ENCODE measurements around the gene AUP1. TPM values are rescaled to one million over a fixed set of nuclear protein-coding genes. Genes with fewer than 3 reads are reported as not detected.

Gene AUP1
- total and polyA plus RNA-seq, 2 donors (not counting 1 experiment from before 2014, with no cell fraction given), result 54.0 to 70.4 TPM

DNA sequence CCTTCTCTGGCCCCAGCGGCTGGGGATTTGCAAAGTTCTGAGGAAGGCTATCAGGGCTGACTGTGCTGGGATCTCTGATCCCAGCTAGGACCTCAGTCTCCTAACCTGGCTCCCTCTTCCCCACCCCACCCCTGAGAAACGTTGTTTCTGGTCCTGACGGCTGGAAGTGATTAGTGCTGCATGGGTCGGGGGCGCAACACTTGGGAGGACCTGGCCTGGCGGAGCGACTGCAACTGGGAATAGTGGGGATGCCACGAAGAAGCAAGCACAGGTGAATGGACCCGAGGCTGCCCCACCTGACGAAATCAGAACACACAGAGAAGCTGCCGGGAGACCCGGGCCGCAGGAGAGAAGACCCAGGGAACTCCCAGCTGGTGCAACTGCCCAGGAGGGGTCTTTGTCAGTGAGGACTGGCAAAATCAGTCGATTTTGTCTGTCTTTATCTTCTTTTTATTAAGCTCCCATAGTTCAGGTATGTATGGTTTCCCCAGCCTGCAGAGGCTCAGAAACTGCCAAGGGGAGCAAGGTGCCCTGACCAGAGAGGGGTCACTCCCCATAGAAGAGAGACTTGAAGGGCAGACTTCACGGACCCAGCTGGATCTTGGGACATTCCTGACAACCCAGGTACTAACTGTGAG, 29.4 kb downstream of the AUP1 start:
- H3K9me3 ChIP-seq (ENCODE audit: control insufficient read depth, insufficient read depth, low read depth, low read length), result no peaks in the 10 kb centered on the region
- no peak overlapping the region for H3K9ac ChIP-seq (ENCODE audit: insufficient read depth, low read length)
- H3K27me3 ChIP-seq (ENCODE audit: control insufficient read depth, insufficient read depth, low read length), result no peaks in the 10 kb centered on the region
- no peaks in the 10 kb centered on the region for H3K79me2 ChIP-seq (ENCODE audit: control insufficient read depth, insufficient read depth, low read length)
- peak overlapping the region; percentile 98 for H3K4me2 ChIP-seq (ENCODE audit: extremely low read depth, insufficient read depth, low read length)
- no peak for DNase-seq (ENCODE audit: low read depth in 2 of 2)
- H4K20me1 ChIP-seq (ENCODE audit: control insufficient read depth, extremely low read depth, insufficient read depth, low read length), result no peaks in the 10 kb centered on the region
- no peak for TF ChIP-seq EZH2 (IDR thresholded peaks at IDR 0.05; ENCODE audit: low read length, missing control alignments)
- TF ChIP-seq, protein P1, sequence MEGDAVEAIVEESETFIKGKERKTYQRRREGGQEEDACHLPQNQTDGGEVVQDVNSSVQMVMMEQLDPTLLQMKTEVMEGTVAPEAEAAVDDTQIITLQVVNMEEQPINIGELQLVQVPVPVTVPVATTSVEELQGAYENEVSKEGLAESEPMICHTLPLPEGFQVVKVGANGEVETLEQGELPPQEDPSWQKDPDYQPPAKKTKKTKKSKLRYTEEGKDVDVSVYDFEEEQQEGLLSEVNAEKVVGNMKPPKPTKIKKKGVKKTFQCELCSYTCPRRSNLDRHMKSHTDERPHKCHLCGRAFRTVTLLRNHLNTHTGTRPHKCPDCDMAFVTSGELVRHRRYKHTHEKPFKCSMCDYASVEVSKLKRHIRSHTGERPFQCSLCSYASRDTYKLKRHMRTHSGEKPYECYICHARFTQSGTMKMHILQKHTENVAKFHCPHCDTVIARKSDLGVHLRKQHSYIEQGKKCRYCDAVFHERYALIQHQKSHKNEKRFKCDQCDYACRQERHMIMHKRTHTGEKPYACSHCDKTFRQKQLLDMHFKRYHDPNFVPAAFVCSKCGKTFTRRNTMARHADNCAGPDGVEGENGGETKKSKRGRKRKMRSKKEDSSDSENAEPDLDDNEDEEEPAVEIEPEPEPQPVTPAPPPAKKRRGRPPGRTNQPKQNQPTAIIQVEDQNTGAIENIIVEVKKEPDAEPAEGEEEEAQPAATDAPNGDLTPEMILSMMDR (conservative IDR thresholded peaks at IDR 0.05 in 1 of 2, IDR thresholded peaks at IDR 0.05 in 1 of 2; ENCODE audit: low read depth in 1 of 2, low read length in 2 of 2), result no peak
- H3K36me3 ChIP-seq (ENCODE audit: control insufficient read depth, insufficient read depth, low read length), result peaks cover 2% of the 10 kb centered on the region
- H3K4me1 ChIP-seq (ENCODE audit: control insufficient read depth, extremely low read depth, insufficient read depth, low read length), result peaks cover 9% of the 10 kb centered on the region
- no peak overlapping the region for H3K27ac ChIP-seq (ENCODE audit: insufficient read depth, low read length)
- no peak overlapping the region for H2AFZ ChIP-seq (ENCODE audit: low read length)
- peak overlapping the region in 2 of 4 experiments; percentile 44 to 58 for H3K4me3 ChIP-seq (replicated peaks in 1 of 4; ENCODE audit: control extremely low read depth in 1 of 4, insufficient read depth in 1 of 4, low read depth in 3 of 4, low read length in 4 of 4)

- H2AFZ ChIP-seq (ENCODE audit: low read length), result peak within 1 kb of the TSS; percentile 71
- H3K27me3 ChIP-seq (ENCODE audit: control insufficient read depth, insufficient read depth, low read length), result no peaks in the 10 kb centered on the region
- peak within 1 kb of the TSS; percentile 44 to 58 (median 48) for H3K4me3 ChIP-seq (replicated peaks in 1 of 4; ENCODE audit: control extremely low read depth in 1 of 4, insufficient read depth in 1 of 4, low read depth in 3 of 4, low read length in 4 of 4)
- H3K9me3 ChIP-seq (ENCODE audit: control insufficient read depth, insufficient read depth, low read depth, low read length), result no peaks in the 10 kb centered on the region
- no peak within 1 kb of the TSS for H3K27ac ChIP-seq (ENCODE audit: insufficient read depth, low read length)
- H3K36me3 ChIP-seq (ENCODE audit: control insufficient read depth, insufficient read depth, low read length), result no peaks in the 10 kb centered on the region
- H3K4me1 ChIP-seq (ENCODE audit: control insufficient read depth, extremely low read depth, insufficient read depth, low read length), result peaks cover 9% of the 10 kb centered on the region
- no peaks in the 10 kb centered on the region for H3K79me2 ChIP-seq (ENCODE audit: control insufficient read depth, insufficient read depth, low read length)
- DNase-seq (ENCODE audit: low read depth in 2 of 2), result no peak
- peak within 1 kb of the TSS; percentile 98 for H3K4me2 ChIP-seq (ENCODE audit: extremely low read depth, insufficient read depth, low read length)
- peak; percentile 15 for TF ChIP-seq EZH2 (IDR thresholded peaks at IDR 0.05; ENCODE audit: low read length, missing control alignments)
- TF ChIP-seq, protein P1 (conservative IDR thresholded peaks at IDR 0.05 in 1 of 2, IDR thresholded peaks at IDR 0.05 in 1 of 2; ENCODE audit: low read depth in 1 of 2, low read length in 2 of 2), result no peak
- H3K9ac ChIP-seq (ENCODE audit: insufficient read depth, low read length), result no peak within 1 kb of the TSS
- H4K20me1 ChIP-seq (ENCODE audit: control insufficient read depth, extremely low read depth, insufficient read depth, low read length), result no peaks in the 10 kb centered on the region
Observed at GRCh38 chr2:74499267-74499939, 30.1 kb downstream of the AUP1 start, which contains the start of gene LBX2. Gene LBX2 (minus strand): TSS chr2:74499603. CDS start chr2:74499537, 66 bp downstream.

- TF ChIP-seq, protein P1 (conservative IDR thresholded peaks at IDR 0.05 in 1 of 2, IDR thresholded peaks at IDR 0.05 in 1 of 2; ENCODE audit: low read depth in 1 of 2, low read length in 2 of 2), result no peak
- TF ChIP-seq EZH2 (IDR thresholded peaks at IDR 0.05; ENCODE audit: low read length, missing control alignments), result peak; percentile 68
- Histone ChIP-seq H3K9ac (ENCODE audit: insufficient read depth, low read length) (no peak overlapping the region), H3K9me3 (ENCODE audit: control insufficient read depth, insufficient read depth, low read depth, low read length) (no peaks in the 10 kb centered on the region), H3K27me3 (ENCODE audit: control insufficient read depth, insufficient read depth, low read length) (no peaks in the 10 kb centered on the region), H3K4me2 (ENCODE audit: extremely low read depth, insufficient read depth, low read length) (peak overlapping the region; percentile 98), H4K20me1 (ENCODE audit: control insufficient read depth, extremely low read depth, insufficient read depth, low read length) (no peaks in the 10 kb centered on the region), H3K4me1 (ENCODE audit: control insufficient read depth, extremely low read depth, insufficient read depth, low read length) (peaks cover 9% of the 10 kb centered on the region), H3K27ac (ENCODE audit: insufficient read depth, low read length) (no peak overlapping the region), H3K36me3 (ENCODE audit: control insufficient read depth, insufficient read depth, low read length) (no peaks in the 10 kb centered on the region), H3K79me2 (ENCODE audit: control insufficient read depth, insufficient read depth, low read length) (no peaks in the 10 kb centered on the region), H3K4me3 (replicated peaks in 1 of 4; ENCODE audit: control extremely low read depth in 1 of 4, insufficient read depth in 1 of 4, low read depth in 3 of 4, low read length in 4 of 4) (peak overlapping the region; percentile 44 to 58 (median 48)), H2AFZ (ENCODE audit: low read length) (peak overlapping the region; percentile 71)
- DNase-seq (ENCODE audit: low read depth in 2 of 2), result no peak
Observed at GRCh38 chr2:74498500-74499266, 30.8 kb downstream of the AUP1 start.
